ENCODE data around the gene PIK3R4. TPM values are rescaled to one million over a fixed set of nuclear protein-coding genes. Genes with fewer than 3 reads are reported as not detected.

The PIK3R4 gene
- total RNA-seq, 1 experiment from 2014 or later: 20.0 TPM

GRCh38 chr3:130725746-130726145 is 20.9 kb downstream of the PIK3R4 start:
- TF ChIP-seq, protein P1, sequence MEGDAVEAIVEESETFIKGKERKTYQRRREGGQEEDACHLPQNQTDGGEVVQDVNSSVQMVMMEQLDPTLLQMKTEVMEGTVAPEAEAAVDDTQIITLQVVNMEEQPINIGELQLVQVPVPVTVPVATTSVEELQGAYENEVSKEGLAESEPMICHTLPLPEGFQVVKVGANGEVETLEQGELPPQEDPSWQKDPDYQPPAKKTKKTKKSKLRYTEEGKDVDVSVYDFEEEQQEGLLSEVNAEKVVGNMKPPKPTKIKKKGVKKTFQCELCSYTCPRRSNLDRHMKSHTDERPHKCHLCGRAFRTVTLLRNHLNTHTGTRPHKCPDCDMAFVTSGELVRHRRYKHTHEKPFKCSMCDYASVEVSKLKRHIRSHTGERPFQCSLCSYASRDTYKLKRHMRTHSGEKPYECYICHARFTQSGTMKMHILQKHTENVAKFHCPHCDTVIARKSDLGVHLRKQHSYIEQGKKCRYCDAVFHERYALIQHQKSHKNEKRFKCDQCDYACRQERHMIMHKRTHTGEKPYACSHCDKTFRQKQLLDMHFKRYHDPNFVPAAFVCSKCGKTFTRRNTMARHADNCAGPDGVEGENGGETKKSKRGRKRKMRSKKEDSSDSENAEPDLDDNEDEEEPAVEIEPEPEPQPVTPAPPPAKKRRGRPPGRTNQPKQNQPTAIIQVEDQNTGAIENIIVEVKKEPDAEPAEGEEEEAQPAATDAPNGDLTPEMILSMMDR (IDR thresholded peaks at IDR 0.05; ENCODE audit: insufficient read depth in 1 of 2, low read depth in 1 of 2, low read length in 1 of 2, severe bottlenecking in 1 of 2, unreplicated experiment in 1 of 2): no peak
- Mint-ChIP-seq H3K4me3 (ENCODE audit: unreplicated experiment) (no peak overlapping the region), H3K27ac (ENCODE audit: unreplicated experiment) (no peak overlapping the region), H3K36me3 (ENCODE audit: insufficient read depth, unreplicated experiment) (peaks cover 11% of the 10 kb centered on the region), H3K9me3 (ENCODE audit: unreplicated experiment) (no peaks in the 10 kb centered on the region), H3K4me1 (ENCODE audit: low read depth, unreplicated experiment) (peaks cover 6% of the 10 kb centered on the region), H3K27me3 (ENCODE audit: insufficient read depth, unreplicated experiment) (no peaks in the 10 kb centered on the region)
- CTCF ChIA-PET: no interaction called here
- intact Hi-C loops (cut with micrococcal nuclease; ENCODE audit: unreplicated experiment): no loop called here
- DNase-seq: no peak
- no peaks in the 10 kb centered on the region for H3K9me3 ChIP-seq
- no TSS peak for BruUV-seq (replicated peaks)
- no peak overlapping the region for H3K4me3 ChIP-seq (ENCODE audit: low read depth, low read length)
- no peaks in the 10 kb centered on the region for H3K4me1 ChIP-seq
- POLR2A ChIA-PET: no interaction called here
- no peaks in the 10 kb centered on the region for H3K36me3 ChIP-seq (ENCODE audit: control insufficient read depth, insufficient read depth, low read length)
- H3K27me3 ChIP-seq (replicated peaks; ENCODE audit: control insufficient read depth, insufficient read depth, low read length): no peaks in the 10 kb centered on the region

DNA sequence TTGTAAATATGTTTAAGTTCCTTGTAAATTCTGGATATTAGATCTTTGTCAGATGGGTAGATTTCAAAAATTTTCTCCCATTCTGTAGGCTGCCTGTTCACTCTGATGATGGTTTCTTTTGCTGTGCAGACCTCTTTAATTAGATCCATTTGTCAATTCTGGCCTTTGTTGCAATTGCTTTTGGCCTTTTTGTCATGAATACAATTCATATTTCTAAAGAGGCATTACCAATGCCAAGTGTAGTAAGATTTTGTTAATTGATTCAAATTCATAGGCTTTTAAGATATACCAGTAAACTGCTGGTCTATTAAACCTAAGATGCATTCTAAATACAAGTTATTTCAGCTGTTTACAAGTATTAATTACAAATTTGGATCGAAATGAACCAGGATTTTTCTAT is 31.0 kb downstream of the PIK3R4 start:
- Mint-ChIP-seq H3K4me3 (ENCODE audit: unreplicated experiment) (no peak overlapping the region), H3K36me3 (ENCODE audit: insufficient read depth, unreplicated experiment) (peaks cover 29% of the 10 kb centered on the region), H3K9me3 (ENCODE audit: unreplicated experiment) (no peaks in the 10 kb centered on the region), H3K4me1 (ENCODE audit: low read depth, unreplicated experiment) (no peaks in the 10 kb centered on the region), H3K27ac (ENCODE audit: unreplicated experiment) (no peak overlapping the region), H3K27me3 (ENCODE audit: insufficient read depth, unreplicated experiment) (no peaks in the 10 kb centered on the region)
- no peaks in the 10 kb centered on the region for H3K9me3 ChIP-seq
- H3K36me3 ChIP-seq (ENCODE audit: control insufficient read depth, insufficient read depth, low read length): no peaks in the 10 kb centered on the region
- ChIA-PET POLR2A (no interaction called here), CTCF (no interaction called here)
- intact Hi-C loops (cut with micrococcal nuclease; ENCODE audit: unreplicated experiment): no loop called here
- TF ChIP-seq, protein P1 (IDR thresholded peaks at IDR 0.05; ENCODE audit: insufficient read depth in 1 of 2, low read depth in 1 of 2, low read length in 1 of 2, severe bottlenecking in 1 of 2, unreplicated experiment in 1 of 2): no peak
- DNase-seq: no peak
- no peak overlapping the region for H3K4me3 ChIP-seq (ENCODE audit: low read depth, low read length)
- no TSS peak for BruUV-seq (replicated peaks)
- no peaks in the 10 kb centered on the region for H3K27me3 ChIP-seq (replicated peaks; ENCODE audit: control insufficient read depth, insufficient read depth, low read length)
- no peaks in the 10 kb centered on the region for H3K4me1 ChIP-seq

GRCh38 chr3:130712718-130713423 is 33.8 kb downstream of the PIK3R4 start:
- Mint-ChIP-seq H3K4me3 (ENCODE audit: unreplicated experiment) (no peak overlapping the region), H3K27ac (ENCODE audit: unreplicated experiment) (no peak overlapping the region), H3K4me1 (ENCODE audit: low read depth, unreplicated experiment) (no peaks in the 10 kb centered on the region), H3K36me3 (ENCODE audit: insufficient read depth, unreplicated experiment) (peaks cover 35% of the 10 kb centered on the region), H3K9me3 (ENCODE audit: unreplicated experiment) (no peaks in the 10 kb centered on the region), H3K27me3 (ENCODE audit: insufficient read depth, unreplicated experiment) (no peaks in the 10 kb centered on the region)
- CTCF ChIA-PET: no interaction called here
- POLR2A ChIA-PET: no interaction called here
- intact Hi-C loops (cut with micrococcal nuclease; ENCODE audit: unreplicated experiment): no loop called here
- Histone ChIP-seq H3K4me3 (ENCODE audit: low read depth, low read length) (no peak overlapping the region), H3K9me3 (no peaks in the 10 kb centered on the region), H3K27me3 (replicated peaks; ENCODE audit: control insufficient read depth, insufficient read depth, low read length) (no peaks in the 10 kb centered on the region), H3K4me1 (no peaks in the 10 kb centered on the region), H3K36me3 (ENCODE audit: control insufficient read depth, insufficient read depth, low read length) (no peaks in the 10 kb centered on the region)
- no peak for DNase-seq
- TF ChIP-seq, protein P1 (IDR thresholded peaks at IDR 0.05; ENCODE audit: insufficient read depth in 1 of 2, low read depth in 1 of 2, low read length in 1 of 2, severe bottlenecking in 1 of 2, unreplicated experiment in 1 of 2): no peak
- BruUV-seq (replicated peaks): no TSS peak

Data from Caco-2 (cell line).